Measurements from ENCODE around the gene KDM4C.
A peak's percentile ranks its signal among the peaks of the same experiment; 100 is the strongest.
"Not testable (repeated sequence)": the region's sequence is repeated elsewhere in the genome, so short reads cannot be mapped to it uniquely, and the experiment has no call there.

The KDM4C gene

GRCh38 chr9:6757456-6758247 is at the start of gene KDM4C:
KDM4C (plus strand) TSS chr9:6757973; CDS start chr9:6792989, 35,016 bp downstream.
- no peak for FAIRE-seq
- DNase-seq (ENCODE audit: extremely low spot score, insufficient read length, low read depth): peak; percentile 84

DNA sequence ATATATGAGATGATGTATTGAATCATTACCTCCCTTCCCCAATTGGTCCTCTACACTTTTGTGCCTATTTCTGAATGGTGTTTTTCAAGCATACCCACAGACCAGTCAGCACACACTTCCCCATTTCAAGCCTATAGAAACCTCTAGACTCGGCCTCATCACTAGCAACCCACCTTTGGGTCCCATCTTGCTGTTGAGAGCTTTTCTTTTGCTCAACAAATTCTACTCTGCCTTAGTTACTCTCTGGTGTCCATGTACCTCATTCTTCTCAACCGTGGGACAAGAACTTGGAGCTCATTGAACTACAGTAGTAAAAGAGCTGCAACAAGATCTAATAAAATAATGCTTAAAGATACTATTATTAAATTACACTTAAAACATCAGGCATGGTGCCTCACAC is 49.0 kb upstream of the KDM4C start:
- no peak for FAIRE-seq
- DNase-seq (ENCODE audit: extremely low spot score, insufficient read length, low read depth): no peak

DNA sequence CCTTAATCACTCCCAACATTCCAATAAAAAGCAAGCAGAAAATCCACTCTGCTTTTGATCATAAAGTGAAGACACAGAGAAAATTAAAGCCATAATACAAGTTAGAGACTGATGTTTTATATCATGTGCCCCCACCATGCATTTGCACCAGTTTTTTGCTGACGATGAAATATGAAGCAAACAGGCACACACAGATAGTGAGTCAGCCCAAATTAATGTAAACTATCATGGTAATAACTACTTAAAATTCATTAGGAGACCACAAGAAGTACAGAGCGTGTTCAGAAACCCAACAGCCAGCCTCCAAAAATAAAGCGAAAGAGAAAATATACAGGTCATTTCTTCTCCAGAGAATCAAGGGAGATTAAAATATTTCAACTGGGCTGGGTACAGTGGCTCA is 46.4 kb upstream of the KDM4C start:
- no peak for FAIRE-seq
- no peak for DNase-seq (ENCODE audit: extremely low spot score, insufficient read length, low read depth)

DNA sequence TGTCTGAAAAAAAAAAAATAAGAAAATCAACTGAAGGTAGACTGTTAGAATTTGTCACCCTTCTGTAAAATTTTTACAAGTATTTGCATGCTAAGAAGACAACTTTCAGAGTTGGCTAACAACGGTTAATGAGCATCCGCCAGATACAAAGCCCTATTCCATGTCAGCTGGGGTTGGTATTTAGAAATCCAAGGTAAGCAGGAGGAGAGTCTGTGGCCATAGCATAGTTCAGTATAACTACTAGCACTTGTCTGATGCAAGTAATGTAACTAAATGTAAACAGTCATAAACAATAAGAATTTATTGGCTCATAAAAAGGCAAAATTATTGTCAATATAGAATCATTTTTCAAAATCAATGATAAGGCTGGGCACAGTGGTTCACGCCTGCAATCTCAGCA is 45.7 kb upstream of the KDM4C start:
- no peak for DNase-seq (ENCODE audit: extremely low spot score, insufficient read length, low read depth)
- no peak for FAIRE-seq

GRCh38 chr9:6714176-6714575 is 43.6 kb upstream of the KDM4C start:
- no peak for FAIRE-seq
- no peak for DNase-seq (ENCODE audit: extremely low spot score, insufficient read length, low read depth)

DNA sequence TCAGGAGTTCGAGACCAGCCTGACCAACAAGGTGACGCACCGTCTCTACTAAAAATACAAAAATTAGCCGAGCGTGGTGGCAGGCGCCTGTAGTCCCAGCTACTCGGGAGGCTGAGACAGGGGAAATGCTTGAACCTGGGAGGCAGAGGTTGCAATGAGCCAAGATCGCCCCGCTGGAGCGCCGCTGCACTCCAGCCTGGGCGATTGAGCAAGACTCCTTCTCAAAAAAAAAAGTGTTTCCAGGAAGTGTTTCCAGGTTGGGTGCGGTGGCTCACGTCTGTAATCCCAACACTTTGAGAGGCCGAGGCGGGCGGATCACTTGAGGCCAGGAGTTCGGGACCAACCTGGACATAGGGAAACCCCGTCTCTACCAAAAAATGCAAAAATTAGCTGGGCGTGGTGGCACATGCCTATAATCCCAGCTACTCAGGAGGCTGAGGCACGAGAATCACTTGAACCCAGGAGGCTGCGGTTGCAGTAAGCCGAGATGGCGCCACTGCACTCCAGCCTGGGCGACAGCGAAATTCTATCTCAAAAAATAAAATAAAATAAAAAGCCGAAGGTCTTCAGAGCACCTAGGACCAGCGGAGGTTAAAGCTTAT is 42.5 kb upstream of the KDM4C start:
- not testable (repeated sequence) for FAIRE-seq; DNase-seq (ENCODE audit: extremely low spot score, insufficient read length, low read depth)

DNA sequence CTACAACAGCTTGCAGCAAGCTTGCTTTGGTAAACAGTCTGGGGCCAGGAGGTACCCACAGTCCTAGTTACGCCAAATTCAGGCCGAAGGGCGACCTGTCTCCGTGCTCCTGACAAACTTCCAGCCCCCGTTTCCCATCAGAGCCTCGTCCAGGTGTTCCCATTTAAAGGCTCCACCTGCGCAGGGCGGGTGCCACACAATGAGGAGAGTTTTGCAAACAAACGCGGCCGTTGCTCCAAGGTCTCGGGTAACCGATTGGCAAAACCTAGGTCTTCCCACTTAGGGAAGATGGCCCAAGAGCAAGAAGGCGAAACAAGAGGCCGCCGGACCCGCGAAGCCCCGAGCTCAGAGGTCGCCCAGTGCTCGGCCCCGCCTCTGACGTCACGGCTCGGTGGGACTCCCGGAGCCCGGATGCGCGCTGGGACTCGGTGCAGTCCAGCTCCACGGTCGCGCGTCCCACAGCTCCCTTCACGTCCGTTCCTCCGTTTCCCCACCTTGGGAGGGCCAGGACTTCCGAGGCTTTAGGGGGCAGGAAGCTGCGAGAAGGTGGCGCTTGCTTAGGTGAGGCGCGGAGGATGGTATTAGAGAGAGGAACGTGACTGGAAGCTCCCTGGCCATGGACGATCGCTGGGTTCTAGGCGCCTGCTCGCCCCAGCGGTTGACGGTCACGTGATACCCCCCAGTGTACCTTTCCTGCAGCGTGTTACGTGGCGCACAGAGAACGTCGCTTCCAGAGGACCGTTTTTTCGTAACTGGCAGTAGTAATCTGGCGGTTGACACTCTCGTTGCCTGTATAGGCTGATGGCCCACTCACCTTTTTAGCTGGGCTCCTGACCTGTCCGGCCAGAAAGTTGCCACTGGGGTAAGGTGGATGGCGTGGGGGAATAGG is 41.8 kb upstream of the KDM4C start:
- FAIRE-seq (peak; percentile 83), DNase-seq (ENCODE audit: extremely low spot score, insufficient read length, low read depth) (peak; percentile 54)

- no peak for DNase-seq (ENCODE audit: extremely low spot score, insufficient read length, low read depth)
- FAIRE-seq: peak; percentile 56
Measured at GRCh38 chr9:6716766-6717165, 41.0 kb upstream of the KDM4C start.

GRCh38 chr9:6723881-6724420 is 33.8 kb upstream of the KDM4C start:
- FAIRE-seq (peak; percentile 48), DNase-seq (ENCODE audit: extremely low spot score, insufficient read length, low read depth) (no peak)

DNA sequence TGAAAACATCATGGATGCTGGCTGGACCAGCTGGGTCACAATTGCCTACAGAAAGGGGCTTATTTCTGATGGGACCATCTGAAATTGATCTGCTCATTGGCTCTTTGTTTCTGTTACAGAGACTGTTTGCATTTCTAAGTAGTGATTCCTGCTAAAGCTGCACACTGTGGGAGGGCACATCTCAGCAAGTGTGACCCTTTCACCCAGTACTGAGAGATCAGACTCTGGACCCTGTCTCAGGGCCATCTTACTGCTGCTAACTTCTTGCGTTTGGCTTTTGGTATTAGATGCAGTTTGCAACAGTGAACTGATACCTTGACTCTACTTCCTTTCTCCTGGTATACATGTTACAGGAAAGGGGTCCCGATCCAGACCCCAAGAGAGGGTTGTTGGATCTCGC is 24.5 kb upstream of the KDM4C start:
- FAIRE-seq: no peak
- no peak for DNase-seq (ENCODE audit: extremely low spot score, insufficient read length, low read depth)

DNA sequence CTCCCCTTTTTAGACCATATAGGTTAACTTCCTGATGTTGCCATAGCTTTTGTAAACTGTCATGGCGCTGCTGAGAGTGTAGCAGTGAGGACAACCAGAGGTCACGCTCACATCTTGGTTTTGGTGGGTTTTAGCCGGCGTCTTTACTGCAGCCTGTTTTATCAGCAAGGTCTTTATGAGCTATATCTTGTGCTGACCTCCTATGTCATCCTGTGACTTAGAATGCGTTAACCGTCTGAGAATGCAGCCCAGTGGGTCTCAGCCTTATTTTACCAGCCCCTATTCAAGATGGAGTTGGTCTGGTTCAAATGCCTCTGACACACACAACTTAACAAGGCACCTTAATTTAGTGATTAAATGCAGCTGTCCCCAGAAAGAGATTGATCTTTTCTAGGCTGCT is 23.9 kb upstream of the KDM4C start:
- no peak for DNase-seq (ENCODE audit: extremely low spot score, insufficient read length, low read depth)
- no peak for FAIRE-seq

DNA sequence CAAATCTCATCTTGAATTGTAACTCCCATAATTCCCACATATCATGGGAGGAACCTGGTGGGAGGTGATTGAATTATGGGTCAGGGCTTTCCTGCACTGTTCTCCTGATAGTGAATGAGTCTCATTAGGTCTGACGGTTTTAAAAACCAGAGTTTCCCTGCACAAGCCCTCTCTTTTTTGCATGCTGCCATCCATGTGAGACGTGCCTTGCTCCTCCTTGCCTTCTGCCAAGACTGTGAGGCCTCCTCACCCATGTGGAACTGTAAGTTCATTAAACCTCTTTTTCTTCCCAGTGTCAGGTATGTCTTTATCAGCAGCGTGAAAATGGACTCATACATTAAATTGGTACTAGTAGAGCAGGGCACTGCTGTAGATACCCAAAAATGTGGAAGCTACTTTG is 22.4 kb upstream of the KDM4C start:
- DNase-seq (ENCODE audit: extremely low spot score, insufficient read length, low read depth) (no peak), FAIRE-seq (no peak)

DNA sequence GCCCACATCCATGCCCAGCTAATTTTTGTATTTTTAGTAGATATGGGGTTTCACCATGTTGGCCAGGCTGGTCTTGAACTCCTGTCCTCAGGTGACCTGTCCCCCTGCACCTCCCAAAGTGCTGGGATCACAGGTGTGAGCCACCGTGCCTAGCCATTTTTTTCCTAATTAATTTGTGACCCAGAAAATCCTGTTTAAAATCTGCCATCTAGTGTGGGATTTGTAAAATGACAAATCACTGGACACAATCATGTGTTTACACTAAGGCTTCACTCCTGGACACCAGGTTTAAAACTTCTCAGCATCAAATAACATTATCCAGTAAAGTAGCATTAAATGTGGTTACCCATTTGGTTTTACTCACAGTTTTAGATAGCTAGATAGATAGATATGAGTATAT is 18.6 kb upstream of the KDM4C start:
- FAIRE-seq (peak; percentile 83), DNase-seq (ENCODE audit: extremely low spot score, insufficient read length, low read depth) (no peak)

GRCh38 chr9:6748861-6749260 is 8.9 kb upstream of the KDM4C start:
- FAIRE-seq; DNase-seq (ENCODE audit: extremely low spot score, insufficient read length, low read depth): not testable (repeated sequence)

- FAIRE-seq; DNase-seq (ENCODE audit: extremely low spot score, insufficient read length, low read depth): not testable (repeated sequence)
Measured at GRCh38 chr9:6754861-6755260, 2.9 kb upstream of the KDM4C start.

GRCh38 chr9:6757132-6757455 is 679 bp upstream of the KDM4C start:
- no peak for FAIRE-seq
- DNase-seq (ENCODE audit: extremely low spot score, insufficient read length, low read depth): peak; percentile 48

DNA sequence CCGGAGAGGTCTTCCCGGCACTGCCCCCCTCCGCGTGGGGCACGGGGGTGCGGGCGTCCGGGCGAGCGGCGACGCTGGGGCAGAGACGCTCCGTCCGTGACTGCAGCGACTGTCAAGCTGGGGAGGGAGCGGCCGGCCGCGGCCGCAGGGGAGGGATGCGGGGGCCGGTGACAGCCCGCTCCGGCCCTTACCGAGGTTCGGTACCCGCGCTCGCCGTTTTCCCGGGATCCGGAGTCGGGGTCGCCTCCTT is 400 bp downstream of the KDM4C start:
- FAIRE-seq: no peak
- DNase-seq (ENCODE audit: extremely low spot score, insufficient read length, low read depth): no peak

- DNase-seq (ENCODE audit: extremely low spot score, insufficient read length, low read depth) (no peak), FAIRE-seq (peak; percentile 81)
Measured at GRCh38 chr9:6758498-6759184, 868 bp downstream of the KDM4C start.

DNA sequence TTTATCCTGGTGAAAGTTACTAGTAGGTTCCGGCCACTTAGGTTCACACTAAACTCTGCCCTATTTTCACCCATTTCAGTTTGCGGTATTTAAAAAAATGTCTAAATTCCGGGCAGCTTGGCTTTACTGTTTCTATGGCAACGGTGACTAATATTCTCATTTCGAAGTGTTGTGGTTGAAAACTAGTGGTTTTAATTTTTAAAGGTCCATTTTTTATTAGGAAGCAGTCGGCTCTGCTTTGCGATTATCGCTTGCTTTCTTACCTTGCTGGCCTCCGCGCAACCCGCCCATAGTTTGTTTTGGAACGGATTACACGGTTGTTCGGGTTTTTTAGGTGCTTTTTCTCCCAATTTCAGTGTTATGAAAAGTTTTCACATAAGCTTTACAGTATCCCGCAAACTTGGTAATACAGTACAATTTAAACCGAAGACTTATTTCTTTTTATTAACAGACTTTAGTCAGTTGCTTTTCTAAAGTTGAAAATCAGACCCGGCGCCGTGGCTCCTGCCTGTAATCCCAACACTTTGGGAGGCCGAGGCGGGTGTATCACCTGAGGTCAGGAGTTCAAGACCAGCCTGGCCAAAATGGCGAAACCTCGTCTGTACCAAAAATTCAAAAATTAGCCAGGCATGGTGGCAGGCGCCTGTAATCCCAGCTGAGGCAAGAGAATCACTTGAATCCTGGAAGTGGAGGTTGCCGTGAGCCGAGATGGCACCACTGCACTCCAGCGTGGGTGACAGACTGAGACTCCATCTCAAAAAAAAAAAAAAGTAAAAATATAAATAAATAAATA is 1.6 kb downstream of the KDM4C start:
- peak; percentile 46 for DNase-seq (ENCODE audit: extremely low spot score, insufficient read length, low read depth)
- no peak for FAIRE-seq

DNA sequence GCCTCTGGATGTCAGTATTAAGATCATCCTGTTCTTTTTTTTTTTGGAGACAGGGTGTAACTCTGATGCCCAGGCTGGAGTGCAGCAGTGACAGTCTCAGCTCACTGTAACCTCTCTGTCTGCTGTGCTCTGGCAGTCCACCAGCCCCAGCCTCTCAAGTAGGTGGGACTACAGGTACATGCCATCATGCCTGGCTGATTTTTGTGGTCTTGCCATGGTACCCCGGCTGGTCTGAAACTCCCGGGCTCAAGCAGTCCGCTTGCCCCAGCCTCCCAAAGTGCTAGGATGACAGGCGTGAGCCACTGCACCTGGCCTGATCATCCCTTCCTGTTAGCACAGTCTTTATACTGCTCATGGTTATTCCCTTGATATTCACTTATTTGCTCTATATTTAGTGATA is 3.5 kb downstream of the KDM4C start:
- DNase-seq (ENCODE audit: extremely low spot score, insufficient read length, low read depth) (no peak), FAIRE-seq (peak; percentile 56)
